GM08714 (cell line): ENCODE measurements around the gene DIAPH2.

Source experiments
- H3K4me3 ChIP-seq: fragments of 200-500 bp; sonication (Bioruptor generic); 2 replicates; pipeline ENCODE4 v1.5.1; 2014; ENCODE audit warnings: mild to moderate bottlenecking, low read length, inconsistent platforms
- ZNF274 ChIP-seq: IDR thresholded peaks from 2 replicates; pipeline ENCODE4 v1.6.1; 2012; ENCODE audit warnings: mild to moderate bottlenecking, low read depth, low read length

Gene DIAPH2

DNA sequence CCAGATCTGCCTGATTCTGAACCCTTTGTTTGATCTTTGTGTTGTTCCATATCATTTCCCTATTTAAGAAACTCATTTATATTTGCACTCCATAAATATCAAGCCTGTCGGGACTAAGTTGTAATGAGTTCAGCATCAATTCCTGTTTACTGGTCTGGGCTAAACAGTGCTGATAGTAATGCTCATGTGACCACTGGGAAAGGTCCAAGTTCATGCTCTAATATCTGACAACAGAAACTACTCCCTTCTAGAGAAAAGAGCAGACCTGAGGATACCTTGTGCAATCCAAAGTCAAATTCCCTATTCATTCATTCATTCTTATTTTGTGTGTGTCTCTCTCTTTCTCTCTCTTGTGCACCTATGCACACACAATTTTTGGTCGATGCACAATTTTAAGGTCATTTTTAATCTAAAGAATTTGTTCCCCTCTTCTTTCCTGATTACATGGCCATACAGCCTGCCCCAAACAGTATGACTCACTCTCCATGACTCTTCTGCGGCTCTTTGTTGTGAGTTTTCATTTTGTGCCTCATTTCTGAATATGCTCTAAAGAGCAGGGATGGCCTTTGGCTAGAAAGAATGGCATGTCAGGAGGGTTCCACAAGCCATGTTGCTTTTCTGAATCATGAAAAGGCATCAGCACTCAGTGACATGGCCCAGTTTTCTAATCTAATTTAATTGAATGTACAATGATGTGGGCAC, 863.4 kb downstream of the DIAPH2 start:
- no peak overlapping the region for H3K4me3 ChIP-seq
- no peak for TF ChIP-seq ZNF274

DNA sequence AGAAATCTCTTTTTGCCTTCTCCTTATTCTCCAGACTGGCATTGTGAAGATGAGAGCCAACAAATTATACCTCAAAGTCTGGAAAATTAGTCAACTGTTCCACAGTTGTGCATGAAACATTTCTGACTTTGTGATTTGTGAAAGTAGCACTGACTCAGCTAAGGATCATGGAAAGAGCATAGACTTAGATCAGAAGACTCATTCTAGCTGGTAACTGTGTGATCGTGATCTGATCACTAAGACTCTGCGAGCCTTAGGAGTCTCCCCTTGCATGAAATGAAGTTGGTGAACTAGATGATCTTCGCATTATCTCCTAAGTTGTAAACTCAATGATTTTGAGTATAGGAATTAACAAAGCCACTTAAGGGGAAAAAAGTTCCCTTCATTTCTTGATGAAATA, 867.2 kb downstream of the DIAPH2 start:
- no peak overlapping the region for H3K4me3 ChIP-seq
- no peak for TF ChIP-seq ZNF274

DNA sequence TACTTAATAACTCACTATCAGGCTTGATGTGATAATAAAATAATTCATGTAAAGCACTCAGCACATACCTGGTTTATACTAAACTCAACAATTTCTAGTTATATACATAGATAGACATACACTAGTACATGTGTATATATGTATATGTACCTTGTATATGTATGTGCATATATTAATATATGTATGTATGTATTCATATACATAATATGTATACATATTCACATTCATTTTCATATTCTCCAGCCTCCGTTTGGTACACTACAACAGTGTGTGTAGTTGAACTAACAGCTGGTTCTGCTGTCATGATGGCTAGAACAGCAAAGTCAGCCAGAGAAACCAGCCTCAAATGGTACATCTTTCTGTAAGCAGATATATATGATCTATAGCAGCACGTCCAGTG, 869.2 kb downstream of the DIAPH2 start:
- TF ChIP-seq ZNF274 = no peak
- no peak overlapping the region for H3K4me3 ChIP-seq

DNA sequence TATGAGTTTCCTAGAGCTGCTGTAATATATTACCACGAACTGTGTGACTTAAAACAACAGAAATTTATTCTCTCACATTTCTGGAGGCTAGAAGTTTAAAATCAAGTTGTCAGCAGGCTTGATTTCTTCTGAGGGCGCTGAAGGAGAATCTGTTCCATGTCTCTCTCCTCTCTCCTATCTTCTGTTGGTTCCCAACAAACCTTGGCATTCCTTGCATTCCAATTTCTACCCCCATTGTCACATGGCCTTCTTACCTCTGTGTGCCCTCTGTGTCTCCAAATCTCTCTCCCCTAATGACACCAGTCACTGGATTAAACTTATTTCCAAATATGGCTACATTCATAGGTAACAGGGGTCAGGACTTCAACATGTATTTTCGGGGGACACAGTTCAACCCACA, 871.7 kb downstream of the DIAPH2 start:
- TF ChIP-seq ZNF274 = no peak
- H3K4me3 ChIP-seq = no peak overlapping the region

DNA sequence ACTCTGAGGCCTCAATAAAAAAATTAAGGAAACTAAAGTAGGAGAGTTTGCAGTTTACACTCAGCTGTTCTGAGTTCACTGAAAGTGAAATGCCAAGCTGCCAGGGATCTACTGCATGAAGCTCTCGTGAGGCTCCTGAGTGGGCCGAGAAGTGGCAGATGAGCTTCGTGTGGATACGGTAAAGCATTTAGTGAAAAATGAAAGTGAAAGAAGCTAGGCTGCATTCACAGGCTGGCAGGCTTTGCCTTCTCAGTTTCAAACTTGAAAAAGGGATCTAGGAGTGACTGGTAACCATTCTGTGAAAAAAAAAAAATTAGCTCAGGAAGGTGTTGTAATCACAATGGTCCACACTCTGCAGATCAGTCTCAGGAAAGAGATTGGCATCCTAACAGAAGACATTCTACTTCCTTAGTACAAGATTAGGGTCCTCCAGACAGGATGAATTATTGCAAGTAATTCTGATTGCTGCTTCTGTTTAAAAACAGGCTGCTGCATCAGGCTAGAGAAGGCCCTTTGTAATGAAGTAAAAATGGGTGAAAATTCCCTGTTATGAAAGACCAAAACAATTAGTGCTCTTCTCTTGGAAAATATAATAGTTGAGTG, 879.0 kb downstream of the DIAPH2 start:
- peak overlapping the region; percentile 52; the same call in 1 of the 2 replicates for H3K4me3 ChIP-seq
- TF ChIP-seq ZNF274 = no peak

DNA sequence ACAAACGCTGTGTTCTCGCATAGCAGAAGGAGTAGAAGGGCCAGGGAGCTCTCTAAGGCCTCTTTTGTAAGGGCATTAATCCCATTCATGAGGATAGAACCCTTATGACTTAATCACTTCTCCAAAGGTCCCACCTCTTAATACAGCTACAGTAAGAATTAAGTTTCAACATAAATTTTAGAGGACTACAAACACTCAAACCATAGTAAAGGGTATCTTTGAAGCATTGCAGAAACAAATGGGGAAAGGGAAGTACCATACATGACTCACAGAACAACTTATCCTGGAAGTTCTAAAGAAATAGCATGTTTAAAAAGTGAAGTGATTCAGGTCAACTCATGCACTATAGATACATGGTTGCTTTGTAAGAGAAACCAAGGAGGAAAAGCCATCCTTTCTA, 879.9 kb downstream of the DIAPH2 start:
- no peak overlapping the region for H3K4me3 ChIP-seq
- no peak for TF ChIP-seq ZNF274

DNA sequence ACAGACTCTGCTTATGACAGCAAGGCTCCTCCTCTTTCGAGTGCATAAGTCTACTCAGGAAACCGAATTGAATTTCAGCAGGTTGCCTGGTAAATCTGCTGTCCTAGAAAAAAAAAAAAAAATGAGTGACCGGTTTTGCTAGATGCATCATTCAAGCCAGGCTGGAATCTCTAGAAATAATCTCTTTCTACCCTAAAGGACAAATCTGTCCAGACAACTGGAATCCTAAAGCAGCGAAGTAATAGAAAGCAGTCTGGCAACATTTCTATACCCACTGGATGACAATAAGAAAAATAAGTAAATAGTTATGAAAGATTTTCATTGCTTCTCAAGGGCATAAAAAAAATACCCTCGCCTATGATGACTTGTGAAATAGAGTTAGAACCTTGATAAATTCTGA, 902.5 kb downstream of the DIAPH2 start:
- TF ChIP-seq ZNF274 = no peak
- no peak overlapping the region for H3K4me3 ChIP-seq

DNA sequence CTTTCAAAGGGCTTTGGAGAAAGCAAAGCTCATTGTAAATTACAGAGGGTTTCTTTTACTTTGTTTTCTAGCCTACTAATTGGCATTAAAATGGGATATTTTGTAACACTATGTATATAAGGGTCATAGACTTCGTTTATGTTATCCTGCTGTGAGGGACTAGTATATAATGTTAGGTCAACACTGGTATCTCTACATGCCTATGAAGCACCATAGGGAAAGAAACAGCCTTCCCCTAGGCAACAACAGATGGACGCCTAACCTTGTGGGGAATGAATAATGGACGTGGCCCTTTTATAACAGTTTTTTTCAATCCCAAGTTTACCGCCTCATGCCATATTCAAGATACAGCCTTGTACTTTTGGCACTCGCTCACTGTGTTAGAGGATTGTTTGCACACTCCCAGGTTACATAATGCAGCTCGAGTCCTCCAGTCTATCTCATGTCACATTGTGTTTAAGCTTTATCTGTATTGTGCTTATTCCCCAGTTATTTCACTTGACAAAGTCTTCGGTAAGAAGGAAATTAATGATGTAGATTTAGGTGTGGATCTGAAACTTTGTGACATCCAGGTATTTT, 910.1 kb downstream of the DIAPH2 start:
- no peak overlapping the region for H3K4me3 ChIP-seq
- no peak for TF ChIP-seq ZNF274

DNA sequence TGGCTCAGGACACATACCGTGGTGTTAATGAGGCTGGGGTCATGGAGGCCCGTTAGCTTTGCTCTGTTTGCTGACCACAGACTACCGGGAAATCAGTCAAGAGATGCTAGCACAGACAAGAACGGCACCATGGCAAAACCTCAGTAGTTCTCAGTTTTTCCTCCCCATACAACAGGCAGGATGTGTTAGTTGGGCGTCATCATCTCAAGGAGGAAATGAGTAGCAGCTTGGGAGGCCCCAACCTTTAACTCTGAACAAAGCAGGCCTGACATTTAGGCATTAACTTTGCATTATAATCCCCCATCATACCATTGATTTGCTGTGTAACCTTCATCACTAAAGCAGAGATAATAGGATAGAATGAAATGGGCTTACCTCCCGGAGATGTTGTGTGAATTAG, 913.3 kb downstream of the DIAPH2 start:
- TF ChIP-seq ZNF274 = no peak
- H3K4me3 ChIP-seq = no peak overlapping the region

DNA sequence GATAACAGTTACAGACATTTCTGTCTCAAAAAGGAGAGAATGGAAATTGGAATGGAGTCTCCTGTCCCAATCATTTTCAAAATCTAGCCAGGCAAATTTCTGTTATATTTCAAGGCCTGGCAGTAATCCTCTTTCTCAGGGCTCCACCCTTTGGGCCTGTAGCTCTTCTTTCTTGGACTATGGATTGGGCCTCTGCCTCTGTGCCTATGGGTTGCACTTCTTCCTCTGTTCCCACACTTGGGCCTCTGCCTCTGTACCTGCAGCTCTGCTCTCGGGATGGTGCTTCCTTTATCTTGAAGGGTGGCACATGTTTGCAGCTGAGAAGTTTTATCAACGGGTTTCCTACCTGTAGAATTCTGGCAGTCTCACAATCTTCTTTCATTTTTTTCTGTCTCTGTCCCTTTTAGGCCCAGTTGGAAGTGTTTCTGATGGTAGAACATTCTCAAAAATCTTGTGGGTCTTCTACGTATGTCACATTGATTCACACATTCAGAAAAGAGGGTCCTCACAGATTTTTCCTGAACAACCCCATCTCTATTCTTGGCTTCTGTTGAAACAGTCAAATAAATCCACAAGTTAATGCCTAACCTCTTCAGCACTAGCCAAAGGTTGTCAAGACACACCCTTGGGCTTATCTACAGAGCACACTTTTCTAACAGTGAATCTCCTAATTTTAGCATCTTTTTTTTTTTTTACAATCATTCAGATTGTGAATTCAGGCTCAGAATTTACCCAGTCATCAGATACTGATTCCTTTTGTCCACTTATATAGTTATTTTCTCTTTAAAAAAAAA, 918.0 kb downstream of the DIAPH2 start:
- TF ChIP-seq ZNF274 = no peak
- H3K4me3 ChIP-seq = no peak overlapping the region

DNA sequence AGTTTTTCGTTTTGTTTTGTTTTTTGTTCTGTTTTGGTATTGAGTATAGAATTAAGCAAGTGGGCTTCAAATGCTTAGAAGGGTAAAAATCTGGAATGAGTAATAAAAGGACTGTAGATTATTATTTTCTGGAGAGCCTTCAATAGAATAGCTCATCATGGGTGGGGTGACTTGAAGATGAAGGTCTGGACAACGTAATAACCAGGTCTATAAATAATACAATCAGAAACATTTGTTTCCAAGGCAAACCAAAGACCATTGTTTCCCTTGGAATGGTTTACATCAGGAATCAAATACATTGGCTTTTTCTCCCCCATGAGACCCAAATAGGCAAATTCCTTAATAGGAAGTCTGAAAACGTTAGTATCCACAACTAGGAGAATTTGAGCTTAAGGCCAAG, 920.6 kb downstream of the DIAPH2 start:
- no peak for TF ChIP-seq ZNF274
- no peak overlapping the region for H3K4me3 ChIP-seq

DNA sequence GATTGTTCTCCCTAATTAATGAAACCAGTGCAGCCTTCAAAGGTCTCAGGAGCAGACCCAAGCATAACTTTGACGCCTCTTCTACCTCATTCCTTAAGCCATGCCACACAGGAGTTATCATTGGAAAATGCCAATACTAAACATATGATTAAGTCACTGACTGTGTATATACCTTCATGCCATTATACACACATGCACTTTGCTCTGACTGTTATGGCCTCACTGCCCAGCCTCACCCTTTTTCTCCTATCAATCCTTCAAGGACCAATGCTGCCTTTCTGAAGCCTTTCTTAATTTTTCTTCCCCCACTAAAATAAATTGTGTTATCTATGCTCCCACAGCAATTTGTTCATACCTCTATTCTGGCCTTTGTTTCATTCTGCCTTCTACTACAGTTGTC, 924.7 kb downstream of the DIAPH2 start:
- no peak for TF ChIP-seq ZNF274
- H3K4me3 ChIP-seq = no peak overlapping the region

DNA sequence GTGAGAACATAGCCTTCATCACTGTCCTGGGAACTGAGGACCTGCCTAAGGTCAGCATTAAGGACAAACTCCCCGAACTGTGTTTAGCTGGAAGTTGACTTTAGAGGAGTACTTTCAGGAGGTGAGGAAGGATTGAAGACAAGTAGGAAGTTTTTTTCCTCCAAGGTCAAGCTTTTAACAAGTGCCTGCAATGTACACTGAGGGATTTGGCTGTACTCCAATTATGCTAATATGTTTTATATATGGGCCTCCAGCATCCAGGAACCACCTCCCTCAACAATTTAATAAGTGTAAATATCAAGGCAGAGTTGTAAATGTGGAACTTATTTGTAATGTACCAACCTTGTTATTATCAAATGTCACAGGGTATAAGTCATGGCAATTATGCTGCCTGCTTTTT, 925.3 kb downstream of the DIAPH2 start:
- no peak for TF ChIP-seq ZNF274
- H3K4me3 ChIP-seq = no peak overlapping the region

DNA sequence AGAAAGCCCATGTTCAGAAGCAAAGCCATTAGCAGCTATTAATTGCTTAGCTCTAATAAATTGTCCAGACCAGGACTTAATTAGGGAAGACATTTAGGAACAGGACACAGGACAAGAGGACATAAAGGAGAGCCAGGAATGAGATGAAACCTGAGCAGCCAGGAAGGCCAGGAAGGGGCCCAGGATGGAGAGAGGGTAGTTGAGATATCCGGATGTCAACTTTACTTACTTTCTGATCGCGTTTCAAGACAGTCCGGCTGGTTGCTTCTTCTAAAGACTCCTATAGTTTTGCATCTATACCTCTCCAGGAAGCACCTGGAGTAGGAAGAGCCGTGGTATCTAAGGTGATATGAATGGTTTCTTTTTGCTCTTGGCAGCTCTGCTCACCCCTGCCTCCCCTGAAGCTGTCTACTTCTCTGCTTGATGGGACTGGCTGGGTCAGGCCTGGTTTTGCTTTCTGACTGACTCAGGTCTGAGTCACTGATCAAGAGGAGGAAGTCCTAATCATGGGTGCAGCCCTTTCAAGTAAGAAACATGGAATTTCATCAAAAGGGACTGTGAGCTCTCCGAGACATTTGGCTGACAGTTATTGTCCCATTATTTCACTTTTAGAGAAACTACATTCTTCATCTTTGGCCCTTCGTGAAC, 932.4 kb downstream of the DIAPH2 start:
- TF ChIP-seq ZNF274 = no peak
- H3K4me3 ChIP-seq = no peak overlapping the region

DNA sequence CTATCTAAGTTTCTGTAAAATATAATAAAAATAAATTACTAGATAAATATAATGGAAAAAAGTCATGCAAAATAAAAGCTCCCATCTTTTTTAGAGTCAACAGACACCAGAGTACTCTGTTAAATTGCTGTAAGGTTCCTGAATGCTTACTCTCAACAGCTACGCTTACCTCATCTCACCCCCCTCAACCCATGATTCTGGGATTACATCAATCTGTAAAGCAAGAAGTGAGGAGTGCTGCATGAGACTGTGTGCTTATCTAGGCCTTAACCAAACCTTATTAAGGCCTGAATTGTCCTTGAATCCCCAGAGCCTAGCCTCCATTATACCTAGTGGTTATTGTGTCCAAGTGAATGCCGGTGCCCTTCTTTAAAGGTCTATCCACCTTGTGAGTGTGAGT, 934.9 kb downstream of the DIAPH2 start:
- H3K4me3 ChIP-seq = no peak overlapping the region
- no peak for TF ChIP-seq ZNF274
